NCI-H2029 (cell line): ENCODE data around the gene UTP14A.
"Not testable (repeated sequence)": the region's sequence is repeated elsewhere in the genome, so short reads cannot be mapped to it uniquely, and the experiment has no call there.

Experiments
- DNase-seq: peaks from one replicate; lab custom pipeline; 2025; lab: John Stamatoyannopoulos, UW

The UTP14A gene

GRCh38 chrX:129905787-129906580 is at the start of gene UTP14A:
Gene UTP14A (plus strand): TSS chrX:129906164. CDS start chrX:129906211, 47 bp downstream.
- peak; percentile 88 for DNase-seq

DNA sequence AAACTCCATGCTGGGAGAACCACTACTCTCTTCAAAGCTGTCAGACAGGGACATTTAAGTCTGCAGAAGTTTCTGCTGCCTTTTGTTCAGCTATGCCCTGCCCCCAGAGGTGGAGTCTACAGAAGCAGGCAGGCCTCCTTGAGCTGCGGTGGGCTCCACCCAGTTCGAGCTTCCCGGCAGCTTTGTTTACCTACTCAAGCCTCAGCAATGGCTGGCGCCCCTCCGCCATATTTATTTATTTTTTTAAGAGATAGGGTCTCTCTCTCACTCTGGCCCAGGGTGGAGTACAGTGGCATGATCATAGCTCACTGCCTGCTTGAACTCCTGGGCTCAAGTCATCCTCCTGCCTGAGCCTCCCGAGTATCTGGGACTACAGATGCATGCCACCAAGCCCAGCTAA is 46.8 kb upstream of the UTP14A start:
- DNase-seq, result not testable (repeated sequence)

DNA sequence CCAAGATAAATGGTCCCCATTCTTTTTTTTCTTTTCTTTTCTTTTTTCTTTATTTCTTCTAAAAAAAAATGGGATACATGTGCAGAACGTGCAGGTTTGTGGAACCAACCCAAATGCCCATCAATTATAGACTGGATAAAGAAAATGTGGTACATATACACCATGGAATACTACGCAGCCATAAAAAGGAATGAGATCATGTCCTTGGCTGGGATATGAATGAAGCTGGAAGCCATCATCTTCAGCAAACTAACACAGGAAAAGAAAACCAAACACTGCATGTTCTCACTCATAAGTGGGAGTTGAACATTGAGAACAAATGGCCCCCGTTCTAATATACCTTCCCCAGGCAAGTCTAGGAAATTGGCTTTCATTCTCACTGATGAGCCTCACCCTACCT is 39.6 kb upstream of the UTP14A start:
- not testable (repeated sequence) for DNase-seq

- DNase-seq, result no peak
Observed at GRCh38 chrX:129872524-129872923, 33.4 kb upstream of the UTP14A start.

- no peak for DNase-seq
Observed at GRCh38 chrX:129875669-129876068, 30.3 kb upstream of the UTP14A start.

GRCh38 chrX:129876771-129877305 is 29.1 kb upstream of the UTP14A start:
- DNase-seq, result peak; percentile 85

DNA sequence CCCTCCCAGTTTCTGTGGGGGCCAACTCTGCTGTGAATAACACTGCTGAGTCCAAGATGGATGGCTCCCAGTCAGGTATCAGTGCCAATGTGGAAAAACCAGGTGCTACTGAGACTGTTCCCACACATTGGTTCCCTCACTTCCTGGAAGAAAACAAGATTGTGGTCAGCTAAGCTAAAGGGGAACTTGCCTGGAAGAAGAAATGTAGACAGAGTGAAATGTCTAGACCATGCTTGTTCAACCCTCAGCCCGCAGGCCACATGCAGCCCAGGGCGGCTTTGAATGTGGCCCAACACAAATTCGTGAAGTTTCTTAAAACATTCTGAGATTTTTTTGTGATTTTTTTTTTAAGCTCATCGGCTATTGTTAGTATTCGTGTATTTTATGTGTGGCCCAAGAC is 28.6 kb upstream of the UTP14A start:
- peak; percentile 60 for DNase-seq

GRCh38 chrX:129900054-129900453 is 5.9 kb upstream of the UTP14A start:
- no peak for DNase-seq

DNA sequence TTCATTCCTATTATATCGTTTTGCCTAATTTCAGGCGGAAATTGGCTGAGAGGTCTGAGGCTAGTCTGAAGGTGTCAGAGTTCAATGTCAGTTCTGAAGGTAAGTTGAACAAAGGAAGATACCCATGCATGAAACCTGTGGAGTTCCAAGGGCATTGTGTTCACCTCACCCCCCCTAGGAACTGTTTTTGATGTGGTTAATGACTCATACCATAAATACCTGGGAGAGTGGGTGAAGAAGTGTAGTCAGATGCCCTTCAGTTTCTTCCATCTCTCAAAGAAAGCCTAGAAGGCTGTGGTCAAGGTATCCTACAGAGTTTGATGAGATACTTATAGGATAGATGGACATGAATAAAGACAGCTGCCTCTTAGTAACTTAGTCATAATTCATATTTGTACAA is 2.7 kb downstream of the UTP14A start:
- DNase-seq, result no peak

DNA sequence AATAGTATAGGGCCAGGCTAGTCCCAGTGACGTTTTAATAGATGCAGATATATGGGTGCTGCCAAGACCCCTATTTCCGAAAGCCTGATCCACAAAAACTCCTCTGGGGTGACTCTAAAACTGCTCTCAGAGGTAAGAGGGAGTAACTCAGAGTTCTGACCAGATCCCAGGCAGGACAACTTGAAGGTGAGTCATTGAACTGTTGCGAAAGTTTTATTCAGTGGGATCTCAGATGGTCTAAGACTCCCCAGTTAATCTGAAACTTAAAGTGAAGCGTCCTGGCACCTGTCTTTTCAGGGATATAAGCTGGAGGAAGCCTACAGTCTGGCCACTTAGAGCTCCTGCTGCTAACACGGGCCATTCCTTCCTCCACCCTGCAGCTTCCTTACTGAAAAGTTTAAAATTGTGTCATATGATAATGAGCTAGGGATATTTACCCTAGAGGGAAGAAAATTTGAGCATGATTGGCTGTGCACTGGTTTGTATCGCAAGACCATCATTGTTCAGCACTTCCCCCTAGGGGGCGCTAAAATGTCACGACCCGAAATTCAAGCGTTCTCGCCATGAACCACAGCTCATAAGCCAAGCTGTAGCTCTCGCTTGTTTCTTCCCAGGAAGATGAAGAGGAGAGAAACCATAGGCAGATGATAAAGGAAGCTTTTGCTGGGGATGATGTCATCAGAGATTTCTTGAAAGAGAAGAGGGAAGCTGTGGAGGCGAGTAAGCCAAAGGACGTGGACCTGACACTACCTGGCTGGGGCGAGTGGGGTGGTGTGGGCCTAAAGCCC is 19.5 kb downstream of the UTP14A start:
- DNase-seq, result peak; percentile 28

DNA sequence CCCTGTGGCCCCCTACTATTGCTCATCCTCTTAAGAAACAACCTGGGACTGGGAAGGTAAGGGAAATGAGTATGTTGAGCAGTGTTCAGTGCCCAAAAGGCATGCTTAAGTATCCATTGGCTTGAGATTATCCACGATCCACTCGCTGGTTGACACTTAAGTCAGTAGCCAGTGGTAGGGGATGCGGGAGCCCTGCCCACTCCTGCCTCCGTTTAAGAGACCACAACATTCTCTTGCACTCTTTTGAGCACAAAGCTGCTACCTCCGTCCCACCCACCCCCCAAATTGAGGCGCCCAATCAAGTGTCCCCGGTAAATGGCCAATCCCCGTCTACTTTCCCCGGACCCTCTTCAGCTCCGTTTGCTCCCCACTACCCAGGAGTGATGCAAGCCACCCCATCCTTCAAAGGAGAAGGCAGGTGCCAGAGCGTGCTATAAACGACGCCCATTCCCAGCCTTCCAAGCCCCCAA is 25.0 kb downstream of the UTP14A start:
- DNase-seq, result no peak

- DNase-seq, result peak; percentile 65
Observed at GRCh38 chrX:129931411-129932015, 25.5 kb downstream of the UTP14A start.

- peak; percentile 47 for DNase-seq
Observed at GRCh38 chrX:129932016-129932820, 26.3 kb downstream of the UTP14A start.

GRCh38 chrX:129932821-129933321 is 26.9 kb downstream of the UTP14A start:
- DNase-seq, result no peak

DNA sequence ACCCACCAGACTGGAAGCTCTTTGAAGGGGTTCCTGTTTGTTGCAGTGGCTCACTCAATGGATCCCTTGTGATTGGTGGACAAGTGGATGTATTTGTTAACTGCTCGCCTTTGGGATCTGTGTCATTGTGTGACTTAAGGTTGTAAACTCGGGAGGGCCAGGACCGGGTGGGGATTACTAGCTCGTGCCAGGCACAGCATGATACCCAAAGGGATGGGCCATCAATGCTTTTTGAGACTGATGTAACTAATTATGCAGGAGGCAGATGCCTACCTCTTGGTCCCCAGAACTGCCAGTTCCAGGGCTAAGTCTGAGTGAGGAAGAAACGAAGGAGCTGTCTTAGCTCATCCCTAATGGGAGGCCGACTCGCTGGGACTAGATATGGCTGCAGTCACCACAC is 27.7 kb downstream of the UTP14A start:
- DNase-seq, result no peak

GRCh38 chrX:129934461-129934860 is 28.5 kb downstream of the UTP14A start:
- no peak for DNase-seq

- DNase-seq, result no peak
Observed at GRCh38 chrX:129934952-129935351, 29.0 kb downstream of the UTP14A start.

DNA sequence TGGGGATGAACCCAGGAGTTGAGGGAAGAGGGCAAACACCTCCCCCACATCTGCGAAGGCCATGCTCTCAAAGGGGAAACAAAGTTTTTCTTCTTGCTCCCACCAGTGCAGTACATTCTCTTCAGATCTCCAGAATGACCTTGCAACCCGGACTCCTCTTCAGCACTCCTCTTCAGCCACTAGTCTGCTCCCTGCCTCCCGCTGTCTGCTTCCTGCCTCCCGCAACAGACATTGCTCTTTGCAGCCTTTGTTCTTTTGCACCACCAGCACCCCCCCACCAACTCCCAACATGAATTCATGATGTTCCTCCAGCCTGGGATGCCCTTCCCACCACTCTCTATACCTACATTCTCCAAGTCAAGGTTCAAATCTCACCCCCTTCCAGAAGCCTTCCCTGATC is 32.1 kb downstream of the UTP14A start:
- no peak for DNase-seq

DNA sequence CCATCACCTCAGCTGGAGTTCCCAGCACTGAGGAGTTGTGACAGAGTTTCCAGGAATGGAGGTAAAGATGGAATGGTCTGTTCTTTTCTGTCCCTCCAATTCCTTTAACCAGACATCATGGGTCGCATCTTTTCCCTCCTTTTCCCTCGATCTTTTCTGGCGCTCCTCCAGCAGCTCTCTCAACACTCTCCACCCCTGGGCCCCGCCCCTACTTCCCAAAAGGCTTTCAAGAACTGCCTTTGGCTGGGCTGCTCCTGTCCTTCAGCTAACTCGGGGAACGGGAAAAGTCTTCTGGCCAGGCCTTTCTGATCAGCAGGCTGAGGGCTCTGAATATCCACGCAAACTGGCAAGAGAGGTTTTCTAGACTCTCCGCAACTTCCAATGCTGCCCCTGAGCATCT is 34.0 kb downstream of the UTP14A start:
- no peak for DNase-seq

GRCh38 chrX:129940721-129941120 is 34.8 kb downstream of the UTP14A start:
- no peak for DNase-seq

DNA sequence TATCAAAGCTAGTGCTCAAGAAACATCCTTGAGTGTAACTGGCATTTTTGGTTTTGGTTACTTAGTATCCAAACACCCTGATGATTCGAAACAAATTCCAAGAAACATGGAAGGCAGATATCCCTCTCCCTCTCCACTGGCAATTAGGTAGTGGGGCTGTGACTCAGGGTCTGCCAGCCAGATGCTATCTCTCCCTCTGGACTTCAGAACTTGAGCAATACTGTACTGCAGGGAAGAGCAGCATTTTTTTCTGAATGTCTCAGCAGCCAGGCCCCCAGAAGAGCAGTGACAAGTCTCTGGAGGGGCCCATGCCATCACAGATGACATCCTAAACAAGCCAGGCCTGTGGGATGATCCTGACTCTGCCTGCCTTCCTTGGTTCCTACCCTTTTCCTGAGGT is 39.2 kb downstream of the UTP14A start:
- no peak for DNase-seq

DNA sequence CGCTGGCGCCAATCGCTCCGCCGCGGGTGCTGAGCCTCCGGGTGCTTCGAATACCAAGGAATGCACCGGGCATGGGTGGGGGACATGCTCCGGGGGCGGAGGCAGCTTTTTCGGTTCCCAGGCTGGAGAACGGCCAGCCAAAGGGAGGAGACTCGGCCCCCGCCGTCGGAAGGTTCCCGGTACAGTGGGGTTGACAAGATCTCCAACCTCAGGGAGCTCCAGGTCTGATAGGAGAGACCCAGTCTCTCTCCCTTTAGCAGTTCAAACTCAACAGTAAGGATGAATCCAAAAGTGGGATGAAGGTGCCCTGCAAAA is 47.3 kb downstream of the UTP14A start:
- no peak for DNase-seq
